Activated naive CD4-positive, alpha-beta T cell treated with Interleukin-2 at 50 U/mL for 16 hours (primary cell): ENCODE data around the gene MAP2K4.

ENCODE experiments used
- DNase-seq: peaks from one replicate; pipeline ENCODE4 v3.0.0-alpha.2; 2020

Gene MAP2K4

GRCh38 chr17:12180644-12181261, 160.1 kb downstream of the MAP2K4 start:
- DNase-seq: no peak

- DNase-seq: no peak
Measured at GRCh38 chr17:12187658-12188057, 167.0 kb downstream of the MAP2K4 start.

- DNase-seq: no peak
Measured at GRCh38 chr17:12193144-12193735, 172.6 kb downstream of the MAP2K4 start.
